Measurements from ENCODE around the gene DENND1C.

DENND1C gene

GRCh38 chr19:6424195-6424938 is 57.2 kb downstream of the DENND1C start, which contains the start of gene KHSRP:
Gene KHSRP, minus strand, starts transcription at chr19:6424811. Its CDS starts 110 bp downstream, at chr19:6424701.
- no peak for DNase-seq (ENCODE audit: low read depth)

- DNase-seq (ENCODE audit: low read depth), result no peak
Measured at GRCh38 chr19:6423499-6424194, 57.9 kb downstream of the DENND1C start.

- no peak for DNase-seq (ENCODE audit: low read depth)
Measured at GRCh38 chr19:6421075-6422014, 60.2 kb downstream of the DENND1C start.

- DNase-seq (ENCODE audit: low read depth), result no peak
Measured at GRCh38 chr19:6418562-6418932, 63.0 kb downstream of the DENND1C start.

GRCh38 chr19:6417713-6418561 is 63.6 kb downstream of the DENND1C start:
- no peak for DNase-seq (ENCODE audit: low read depth)

Measured in stimulated activated CD8-positive, alpha-beta memory T cell treated with anti-CD3 and anti-CD28 coated beads, Interleukin-7, amount 100 ng/mL, for 24 hours (primary cell).